NT2/D1 (cell line): Measurements from ENCODE around the gene PIPOX.

ENCODE experiments used
- DNase-seq: peaks from one replicate; pipeline ENCODE4 v3.0.0-alpha.2; 2011; ENCODE audit warnings: low read depth, low spot score
- H3K27me3 ChIP-seq: 2 replicates; pipeline ENCODE4 v1.6.0; 2011; ENCODE audit warnings: mild to moderate bottlenecking; ENCODE audit not compliant: insufficient read length, insufficient read depth
- H3K36me3 ChIP-seq: 2 replicates; pipeline ENCODE4 v1.6.1; 2011; ENCODE audit warnings: mild to moderate bottlenecking, low read length, mixed read lengths; ENCODE audit not compliant: insufficient read depth, insufficient read length
- H3K4me1 ChIP-seq: 2 replicates; pipeline ENCODE4 v1.5.1; 2011; ENCODE audit not compliant: insufficient read depth, insufficient read length
- H3K4me3 ChIP-seq: 2 replicates; pipeline ENCODE4 v1.5.1; 2011; ENCODE audit warnings: low read depth; ENCODE audit not compliant: insufficient read length
- H3K9ac ChIP-seq: 2 replicates; pipeline ENCODE4 v1.6.0; 2011; ENCODE audit warnings: low read depth; ENCODE audit not compliant: insufficient read length
- H3K9me3 ChIP-seq: 2 replicates; pipeline ENCODE4 v1.5.1; 2011; ENCODE audit warnings: mild to moderate bottlenecking, low read length; ENCODE audit not compliant: insufficient read depth
- SUZ12 ChIP-seq: IDR thresholded peaks from 2 replicates; pipeline ENCODE4 v1.6.1; 2011; ENCODE audit not compliant: insufficient read length, insufficient read depth; ENCODE audit errors: extremely low read depth
- YY1 ChIP-seq: IDR thresholded peaks from 2 replicates; pipeline ENCODE4 v1.6.1; 2011; ENCODE audit not compliant: insufficient read length, insufficient read depth
- ZNF274 ChIP-seq: IDR thresholded peaks from 2 replicates; pipeline ENCODE4 v1.6.1; 2011; ENCODE audit warnings: mild to moderate bottlenecking, low read depth, low read length

PIPOX gene

DNA sequence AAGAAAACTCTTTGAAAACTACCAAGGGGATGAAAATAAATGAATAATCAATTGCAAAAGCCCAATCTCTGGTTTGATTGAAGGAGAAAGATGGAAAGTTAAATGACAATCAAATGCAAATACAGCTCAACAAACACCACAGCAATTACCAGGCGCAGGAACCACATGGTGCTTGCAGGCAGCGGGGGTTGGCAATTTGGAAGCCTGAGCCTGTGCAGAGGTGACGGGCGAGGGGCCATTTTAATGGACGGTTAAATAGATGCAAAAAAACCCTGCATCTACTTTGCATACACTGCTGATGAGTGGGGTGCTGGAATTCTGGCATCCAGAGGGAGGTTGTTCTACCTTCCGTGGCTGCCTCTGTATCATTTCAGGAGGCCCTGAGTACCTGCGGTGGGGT lies 32.4 kb upstream of the PIPOX start:
- TF ChIP-seq SUZ12 (no peak), ZNF274 (no peak), YY1 (no peak)
- Histone ChIP-seq H3K4me3 (no peak overlapping the region), H3K9me3 (no peaks in the 10 kb centered on the region), H3K4me1 (peaks cover 4% of the 10 kb centered on the region), H3K27me3 (peaks cover 16% of the 10 kb centered on the region), H3K9ac (no peak overlapping the region), H3K36me3 (no peaks in the 10 kb centered on the region)
- no peak for DNase-seq

DNA sequence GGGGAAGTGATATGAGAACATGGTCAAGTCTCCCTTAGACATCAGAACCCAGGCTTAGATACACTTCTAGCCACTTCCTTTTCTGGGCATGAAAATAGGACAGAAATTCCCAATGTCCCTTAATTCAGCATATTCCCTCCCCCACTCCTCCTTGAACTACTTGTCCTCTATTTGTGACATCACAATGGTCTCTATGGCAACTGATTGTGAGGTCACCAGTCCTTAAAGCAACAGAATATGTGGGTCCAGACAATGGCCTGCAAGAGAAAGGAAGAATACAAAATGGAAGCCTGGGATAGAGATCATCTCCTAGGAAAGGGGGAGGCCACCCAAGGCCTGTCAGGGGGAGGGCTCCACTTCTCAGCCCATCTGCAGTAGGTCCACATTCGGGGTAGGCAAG lies 30.4 kb upstream of the PIPOX start:
- Histone ChIP-seq H3K9me3 (no peaks in the 10 kb centered on the region), H3K4me1 (peaks cover 9% of the 10 kb centered on the region), H3K4me3 (no peak overlapping the region), H3K36me3 (no peaks in the 10 kb centered on the region), H3K27me3 (peaks cover 6% of the 10 kb centered on the region), H3K9ac (no peak overlapping the region)
- DNase-seq: no peak
- no peak for TF ChIP-seq YY1
- no peak for TF ChIP-seq SUZ12
- TF ChIP-seq ZNF274: no peak

- no peak for DNase-seq
- Histone ChIP-seq H3K4me1 (peaks cover 15% of the 10 kb centered on the region), H3K9me3 (no peaks in the 10 kb centered on the region), H3K36me3 (no peaks in the 10 kb centered on the region), H3K9ac (no peak overlapping the region), H3K27me3 (no peaks in the 10 kb centered on the region), H3K4me3 (no peak overlapping the region)
- TF ChIP-seq SUZ12 (no peak), ZNF274 (no peak)
Observed at GRCh38 chr17:29014716-29015115, 28.2 kb upstream of the PIPOX start.

- no peaks in the 10 kb centered on the region for H3K27me3 ChIP-seq
- TF ChIP-seq ZNF274: no peak
- TF ChIP-seq YY1: no peak
- TF ChIP-seq SUZ12: no peak
- H3K4me1 ChIP-seq: peaks cover 12% of the 10 kb centered on the region
- no peak overlapping the region for H3K4me3 ChIP-seq
- no peaks in the 10 kb centered on the region for H3K36me3 ChIP-seq
- H3K9me3 ChIP-seq: no peaks in the 10 kb centered on the region
- no peak overlapping the region for H3K9ac ChIP-seq
- DNase-seq: no peak
Observed at GRCh38 chr17:29016345-29017210, 26.4 kb upstream of the PIPOX start.

GRCh38 chr17:29018788-29019474 lies 24.0 kb upstream of the PIPOX start:
- H3K27me3 ChIP-seq: no peaks in the 10 kb centered on the region
- no peak overlapping the region for H3K9ac ChIP-seq
- no peaks in the 10 kb centered on the region for H3K9me3 ChIP-seq
- no peak overlapping the region for H3K4me3 ChIP-seq
- no peak for TF ChIP-seq ZNF274
- TF ChIP-seq YY1: no peak
- TF ChIP-seq SUZ12: no peak
- no peaks in the 10 kb centered on the region for H3K36me3 ChIP-seq
- no peak for DNase-seq
- peaks cover 12% of the 10 kb centered on the region for H3K4me1 ChIP-seq

DNA sequence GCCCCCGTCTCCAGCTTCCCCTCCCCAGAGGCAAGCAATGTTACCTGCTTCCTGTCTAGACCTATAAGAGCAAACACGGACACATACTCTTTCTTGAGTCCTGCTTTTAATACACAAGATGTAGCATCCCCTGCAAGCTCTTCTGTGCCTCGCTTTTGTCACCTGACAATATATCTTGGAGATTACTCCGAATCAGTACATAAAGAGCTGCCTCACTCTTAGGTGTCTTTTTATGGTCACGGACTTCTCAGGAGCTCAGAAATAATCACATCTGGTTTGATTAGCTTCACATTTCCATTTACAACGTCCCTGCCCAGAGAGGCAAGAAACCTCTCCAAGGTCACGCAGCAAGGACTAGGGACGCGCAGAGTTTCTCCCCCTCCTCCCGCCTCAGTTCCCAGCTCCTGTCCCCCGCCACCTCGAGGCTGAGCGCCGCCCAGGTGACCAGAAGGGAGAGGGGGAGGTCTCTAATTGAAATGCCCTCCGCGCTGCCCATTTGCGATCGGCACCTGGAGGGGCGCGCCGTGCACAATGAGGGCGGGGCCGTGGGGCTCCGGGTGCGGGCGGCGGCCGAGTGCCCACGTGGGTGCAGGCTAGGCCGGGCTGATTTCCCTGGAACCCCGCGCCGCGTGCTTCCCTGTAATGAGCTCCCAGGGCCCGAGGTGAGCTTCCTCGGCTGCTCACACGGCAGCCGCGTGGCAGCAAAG lies 23.3 kb upstream of the PIPOX start:
- H3K4me3 ChIP-seq: no peak overlapping the region
- no peak overlapping the region for H3K9ac ChIP-seq
- H3K4me1 ChIP-seq: peaks cover 12% of the 10 kb centered on the region
- no peaks in the 10 kb centered on the region for H3K27me3 ChIP-seq
- H3K9me3 ChIP-seq: no peaks in the 10 kb centered on the region
- H3K36me3 ChIP-seq: no peaks in the 10 kb centered on the region
- TF ChIP-seq SUZ12 (no peak), YY1 (no peak), ZNF274 (no peak)
- no peak for DNase-seq

DNA sequence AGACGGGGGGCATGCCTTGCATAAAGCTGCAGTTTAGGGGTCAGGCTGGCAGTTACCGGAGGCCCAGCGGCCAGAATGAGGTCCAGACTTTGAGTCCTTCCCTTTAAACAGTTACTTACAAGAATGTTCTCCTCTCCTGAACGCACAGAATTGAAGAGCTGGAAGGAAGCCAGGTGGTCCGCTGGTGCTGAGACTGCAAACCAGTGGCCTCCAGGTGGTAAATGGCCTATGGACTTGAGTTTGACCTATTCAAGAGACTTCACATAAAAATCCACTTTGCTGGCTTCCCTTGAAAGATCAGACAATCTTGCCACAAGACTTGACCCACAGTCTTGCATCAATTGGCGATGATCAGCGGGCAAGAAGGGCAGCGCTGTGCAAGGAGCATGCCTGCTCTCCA lies 22.4 kb upstream of the PIPOX start:
- no peak overlapping the region for H3K4me3 ChIP-seq
- DNase-seq: no peak
- H3K9ac ChIP-seq: no peak overlapping the region
- H3K9me3 ChIP-seq: no peaks in the 10 kb centered on the region
- no peak for TF ChIP-seq SUZ12
- H3K36me3 ChIP-seq: no peaks in the 10 kb centered on the region
- H3K4me1 ChIP-seq: peaks cover 12% of the 10 kb centered on the region
- no peaks in the 10 kb centered on the region for H3K27me3 ChIP-seq
